ENCODE results near the gene GPD1. TPM values are rescaled to one million over a fixed set of nuclear protein-coding genes. Genes with fewer than 3 reads are reported as not detected.
"Not testable (repeated sequence)": the region's sequence is repeated elsewhere in the genome, so short reads cannot be mapped to it uniquely, and the experiment has no call there.

Gene GPD1
- total RNA-seq, 1 experiment from 2014 or later = 8.0 TPM

DNA sequence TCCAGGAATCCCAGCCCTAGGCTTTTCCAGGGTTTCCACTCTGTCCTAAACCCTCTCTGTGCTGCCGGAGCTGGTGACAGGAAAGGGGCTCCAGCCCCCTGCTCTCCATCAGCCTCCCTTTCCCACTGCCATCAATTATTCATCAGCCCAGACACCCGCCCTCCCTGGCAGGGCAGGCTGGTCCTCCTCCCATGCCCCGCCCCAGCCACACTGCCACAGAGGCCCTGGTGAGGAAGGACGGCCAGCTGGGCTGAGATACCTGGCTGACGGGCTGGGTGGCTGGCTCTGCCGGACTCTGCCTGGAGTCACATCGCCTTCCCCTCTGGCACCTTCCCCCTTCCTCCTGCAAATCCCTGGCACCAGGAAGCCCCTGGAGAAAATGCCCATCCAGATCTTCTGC lies 30.6 kb upstream of the GPD1 start:
- peak; percentile 46 for DNase-seq (ENCODE audit: low spot score)

DNA sequence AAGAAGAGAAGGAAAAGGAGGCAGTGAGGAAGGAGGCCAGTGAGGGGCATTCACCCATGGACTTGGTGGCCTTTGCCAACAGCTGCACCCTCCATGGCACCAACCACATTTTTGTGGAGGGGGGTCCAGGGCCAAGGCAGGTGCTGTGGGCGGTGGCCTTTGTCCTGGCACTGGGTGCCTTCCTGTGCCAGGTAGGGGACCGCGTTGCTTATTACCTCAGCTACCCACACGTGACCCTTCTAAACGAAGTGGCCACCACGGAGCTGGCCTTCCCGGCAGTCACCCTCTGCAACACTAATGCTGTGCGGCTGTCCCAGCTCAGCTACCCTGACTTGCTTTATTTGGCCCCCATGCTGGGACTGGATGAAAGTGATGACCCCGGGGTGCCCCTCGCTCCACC lies 30.1 kb upstream of the GPD1 start:
- no peak for DNase-seq (ENCODE audit: low spot score)

DNA sequence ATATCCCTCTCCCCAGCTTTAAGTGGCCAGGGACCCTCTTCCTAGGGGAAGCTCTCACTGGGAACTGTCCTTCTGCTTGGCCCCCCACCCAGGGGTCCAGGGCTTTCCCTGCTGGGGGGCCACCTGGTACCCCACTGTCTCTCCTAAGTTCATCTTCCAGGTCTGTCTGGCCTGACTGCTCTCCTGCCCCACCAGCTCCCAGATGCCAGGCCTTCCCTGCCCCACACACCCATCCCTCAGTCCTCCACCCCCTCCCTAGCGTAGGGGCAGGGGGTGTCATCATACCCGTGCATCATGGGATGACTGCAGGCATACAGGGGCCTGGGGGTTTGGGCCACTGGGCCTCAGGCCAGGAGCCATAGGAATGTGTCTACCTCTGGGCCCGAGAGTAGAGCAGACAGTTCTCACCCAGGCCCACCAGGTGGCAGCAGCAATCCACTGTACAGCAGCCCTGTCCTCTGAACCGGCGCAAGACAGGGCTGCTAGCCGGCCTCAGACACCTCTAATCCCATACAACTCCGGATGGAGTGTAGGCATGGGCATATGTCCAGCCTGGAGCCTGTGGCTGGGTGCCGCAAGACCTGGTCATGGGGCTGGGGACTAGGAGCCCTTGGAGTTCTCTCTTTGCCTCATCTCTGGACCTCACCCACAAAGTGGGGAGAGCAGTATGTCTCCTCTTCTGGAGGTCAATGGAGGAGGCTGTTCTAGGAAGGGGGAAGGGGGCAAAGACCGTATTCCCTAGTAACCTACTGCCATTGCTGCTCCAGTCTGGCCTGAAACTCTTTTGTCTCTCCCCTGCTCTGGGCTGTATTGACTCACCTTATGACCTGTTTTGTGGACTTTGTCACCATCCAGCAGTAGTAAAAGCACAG lies 28.6 kb upstream of the GPD1 start:
- DNase-seq (ENCODE audit: low spot score) = peak; percentile 90

DNA sequence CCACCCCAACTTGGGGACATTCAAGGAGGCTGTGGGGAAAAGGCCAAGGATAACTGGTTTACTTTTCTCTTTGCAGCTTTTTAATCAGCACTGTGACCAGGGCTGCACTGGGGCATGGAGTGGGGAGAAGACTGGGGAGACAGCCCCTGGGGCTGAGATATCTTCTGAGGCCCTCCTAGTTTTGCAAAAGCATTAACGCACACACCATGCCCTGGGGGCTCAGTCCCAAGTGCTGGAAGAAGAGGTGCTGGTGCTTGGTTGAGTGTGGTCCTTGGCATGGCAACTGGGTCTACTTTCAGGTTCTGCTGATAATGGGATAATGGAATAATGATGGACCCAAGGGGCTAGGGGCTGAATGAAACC lies 28.0 kb upstream of the GPD1 start:
- no peak for DNase-seq (ENCODE audit: low spot score)

DNA sequence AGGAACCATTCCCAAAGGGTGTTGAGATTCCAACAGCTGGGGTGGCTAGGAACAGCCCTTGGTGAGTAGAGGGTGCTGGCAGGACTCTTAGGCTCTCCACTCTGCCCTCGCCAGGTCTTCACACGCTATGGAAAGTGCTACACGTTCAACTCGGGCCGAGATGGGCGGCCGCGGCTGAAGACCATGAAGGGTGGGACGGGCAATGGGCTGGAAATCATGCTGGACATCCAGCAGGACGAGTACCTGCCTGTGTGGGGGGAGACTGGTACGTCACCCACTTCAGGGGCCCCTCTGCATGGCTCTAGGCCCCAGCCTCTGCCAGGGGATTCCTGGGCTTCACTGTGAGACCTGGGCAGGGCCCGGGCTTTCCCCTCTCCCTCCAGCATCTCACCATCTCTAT lies 26.7 kb upstream of the GPD1 start:
- no peak for DNase-seq (ENCODE audit: low spot score)

DNA sequence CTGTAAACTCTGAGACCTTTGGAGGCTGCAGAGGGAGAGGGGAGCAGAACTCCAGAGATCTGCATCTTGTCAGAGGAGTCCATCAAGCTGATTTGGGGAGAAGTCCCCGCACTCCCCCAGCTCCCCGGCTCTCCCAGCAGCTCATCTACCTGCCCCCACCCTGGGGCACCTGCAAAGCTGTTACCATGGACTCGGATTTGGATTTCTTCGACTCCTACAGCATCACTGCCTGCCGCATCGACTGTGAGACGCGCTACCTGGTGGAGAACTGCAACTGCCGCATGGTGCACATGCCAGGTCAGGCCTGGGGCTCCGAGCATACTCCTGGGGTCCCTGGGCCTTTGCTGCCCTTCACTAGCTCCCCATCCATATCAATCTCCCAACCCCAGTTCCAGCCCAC lies 25.5 kb upstream of the GPD1 start:
- DNase-seq (ENCODE audit: low spot score) = no peak

DNA sequence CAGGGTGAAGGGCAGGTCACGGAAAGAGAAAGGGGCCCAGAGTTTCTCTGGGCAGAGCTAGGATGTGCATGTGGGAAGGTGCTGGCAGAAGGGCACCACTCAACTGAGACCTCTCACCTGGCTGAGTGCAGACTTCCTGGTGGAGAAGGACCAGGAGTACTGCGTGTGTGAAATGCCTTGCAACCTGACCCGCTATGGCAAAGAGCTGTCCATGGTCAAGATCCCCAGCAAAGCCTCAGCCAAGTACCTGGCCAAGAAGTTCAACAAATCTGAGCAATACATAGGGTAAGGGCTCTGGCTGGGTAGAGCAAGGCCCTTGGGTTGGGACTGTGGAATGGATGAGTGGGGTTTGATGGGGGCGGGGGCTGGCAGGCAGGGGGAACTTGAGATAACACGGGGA lies 24.0 kb upstream of the GPD1 start:
- no peak for DNase-seq (ENCODE audit: low spot score)

DNA sequence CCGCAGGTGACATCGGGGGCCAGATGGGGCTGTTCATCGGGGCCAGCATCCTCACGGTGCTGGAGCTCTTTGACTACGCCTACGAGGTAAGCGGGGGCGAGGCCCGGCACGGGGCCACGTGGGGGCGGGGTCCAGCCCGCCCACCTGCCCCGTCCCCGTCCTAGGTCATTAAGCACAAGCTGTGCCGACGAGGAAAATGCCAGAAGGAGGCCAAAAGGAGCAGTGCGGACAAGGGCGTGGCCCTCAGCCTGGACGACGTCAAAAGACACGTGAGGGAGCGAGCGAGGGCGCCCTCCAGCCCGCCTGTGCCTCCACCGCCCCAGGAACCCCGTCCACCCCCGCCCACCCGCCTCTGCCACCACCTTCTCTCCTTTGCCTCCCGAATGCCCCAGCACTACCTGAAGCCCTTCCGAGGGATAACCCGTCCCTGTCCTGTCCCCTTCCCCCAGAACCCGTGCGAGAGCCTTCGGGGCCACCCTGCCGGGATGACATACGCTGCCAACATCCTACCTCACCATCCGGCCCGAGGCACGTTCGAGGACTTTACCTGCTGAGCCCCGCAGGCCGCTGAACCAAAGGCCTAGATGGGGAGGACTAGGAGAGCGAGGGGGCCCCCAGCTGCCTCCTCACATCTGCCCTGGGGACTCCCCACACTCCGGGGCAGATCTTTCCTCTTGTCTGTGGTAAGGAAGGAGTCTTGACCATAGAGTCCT lies 22.6 kb upstream of the GPD1 start:
- no peak for DNase-seq (ENCODE audit: low spot score)

DNA sequence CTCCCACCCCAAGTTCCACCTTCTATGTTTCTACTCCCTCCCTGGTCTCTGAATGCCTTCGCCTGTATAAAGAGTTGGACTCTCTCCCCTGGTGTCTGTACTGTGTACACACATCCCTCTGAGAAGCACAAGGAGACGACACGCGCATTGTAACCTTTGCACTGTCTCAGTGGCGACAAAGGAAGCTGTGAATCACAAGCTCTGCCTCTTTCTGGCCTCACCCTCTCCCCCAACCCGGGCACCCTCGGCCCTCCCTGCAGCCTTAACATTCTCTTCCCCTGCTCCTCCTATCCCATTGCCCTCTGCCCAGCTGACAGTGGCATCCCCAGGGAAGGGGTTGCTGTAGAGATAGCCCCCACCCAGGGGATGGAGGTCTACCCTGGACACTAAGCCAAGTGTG lies 21.2 kb upstream of the GPD1 start:
- DNase-seq (ENCODE audit: low spot score) = peak; percentile 67

DNA sequence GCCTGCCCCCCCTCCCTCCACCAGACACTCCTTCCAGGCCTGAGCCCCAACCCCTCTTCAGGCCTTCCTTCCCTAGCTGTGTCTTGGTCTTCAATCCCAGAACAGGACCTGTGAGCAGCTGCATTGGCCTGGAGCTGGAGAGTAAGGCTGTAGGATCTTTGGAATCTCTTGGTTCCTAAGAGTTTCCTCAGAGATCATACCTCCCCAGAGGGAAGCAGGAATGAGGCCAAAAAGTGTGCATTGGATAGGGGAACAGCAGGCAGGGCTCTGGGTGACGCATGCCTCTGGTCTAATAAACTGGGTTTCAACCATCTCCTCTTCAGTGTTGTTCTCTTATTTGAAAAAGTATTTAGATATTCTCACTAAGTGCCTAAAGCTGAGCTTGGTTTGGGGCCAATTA lies 20.5 kb upstream of the GPD1 start:
- no peak for DNase-seq (ENCODE audit: low spot score)

DNA sequence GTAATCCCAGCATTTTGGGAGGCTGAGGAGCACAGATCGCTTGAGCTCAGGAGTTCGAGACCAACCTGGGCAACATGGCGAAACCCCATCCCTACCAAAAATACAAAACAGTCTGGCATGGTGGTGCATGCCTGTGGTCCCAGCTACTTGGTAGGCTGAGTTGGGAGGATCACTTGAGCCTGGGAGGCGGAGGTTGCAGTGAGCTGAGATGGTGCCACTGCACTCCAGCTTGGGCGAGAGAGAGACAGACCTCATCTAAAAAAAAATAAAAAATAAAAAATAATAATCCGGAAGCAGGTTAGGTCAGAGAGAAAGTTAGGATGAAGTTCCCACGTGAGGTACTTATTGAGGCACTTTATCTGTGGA lies 19.4 kb upstream of the GPD1 start:
- not testable (repeated sequence) for DNase-seq (ENCODE audit: low spot score)

DNA sequence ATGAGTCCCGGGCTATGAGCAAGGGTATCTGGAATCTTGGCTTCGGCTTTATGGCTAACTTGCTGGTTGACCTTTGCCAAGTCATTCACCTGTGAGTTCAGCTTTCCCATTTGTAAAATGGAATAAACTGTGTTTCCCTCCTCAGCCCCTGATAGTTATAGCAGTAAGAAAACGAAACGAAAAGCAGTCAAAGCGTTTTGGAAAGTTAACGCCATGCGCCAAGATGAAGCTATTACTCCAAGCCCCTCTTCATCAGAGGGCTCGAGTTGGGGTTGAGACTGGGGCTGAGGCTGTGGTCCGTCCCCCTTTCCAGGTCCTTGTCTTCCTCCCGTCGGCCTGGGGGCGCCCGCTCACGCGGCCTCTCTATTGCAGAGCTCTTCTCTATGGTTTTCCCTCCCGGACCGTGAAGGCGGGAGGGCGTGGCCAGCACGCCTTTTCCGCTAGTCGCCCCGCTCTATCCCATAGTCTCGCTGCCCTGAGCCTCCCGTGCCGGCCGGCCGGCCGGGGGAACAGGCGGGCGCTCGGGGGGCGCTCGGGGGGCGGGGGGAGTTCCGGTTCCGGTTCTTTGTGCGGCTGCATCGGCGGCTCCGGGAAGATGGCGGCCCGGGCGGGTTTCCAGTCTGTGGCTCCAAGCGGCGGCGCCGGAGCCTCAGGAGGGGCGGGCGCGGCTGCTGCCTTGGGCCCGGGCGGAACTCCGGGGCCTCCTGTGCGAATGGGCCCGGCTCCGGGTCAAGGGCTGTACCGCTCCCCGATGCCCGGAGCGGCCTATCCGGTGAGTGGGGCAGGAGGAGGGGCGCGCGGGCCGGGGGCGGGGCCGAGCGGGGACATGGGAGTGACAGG lies 18.8 kb upstream of the GPD1 start, which contains the start of gene SMARCD1:
SMARCD1 (plus strand) TSS at position 568 of the 840 bp plus-strand sequence; CDS start at position 596, 28 bp downstream.
- peak; percentile 92 for DNase-seq (ENCODE audit: low spot score)

DNA sequence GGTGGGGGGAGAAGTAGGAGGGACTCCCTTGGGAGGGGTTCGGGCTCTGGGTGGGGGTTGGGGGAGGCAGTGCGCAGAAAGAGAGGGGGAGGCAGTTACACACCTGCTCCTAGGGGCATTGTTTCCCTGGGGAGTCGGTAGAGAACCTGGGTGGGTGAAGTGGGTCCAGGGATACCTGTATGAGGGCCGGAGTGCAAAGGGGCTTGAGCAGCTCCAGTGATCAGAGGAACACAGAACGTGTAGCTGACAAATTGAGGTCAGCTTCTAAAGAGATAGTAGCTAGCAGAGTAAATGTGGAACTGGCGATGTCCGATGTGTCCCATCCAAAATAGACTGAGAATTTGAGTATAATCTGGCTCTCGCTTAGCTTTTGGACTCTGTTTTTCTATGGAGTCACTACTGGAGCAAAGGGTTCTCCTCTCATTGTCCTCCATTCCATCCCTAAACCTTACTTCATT lies 18.2 kb upstream of the GPD1 start:
- DNase-seq (ENCODE audit: low spot score) = no peak

DNA sequence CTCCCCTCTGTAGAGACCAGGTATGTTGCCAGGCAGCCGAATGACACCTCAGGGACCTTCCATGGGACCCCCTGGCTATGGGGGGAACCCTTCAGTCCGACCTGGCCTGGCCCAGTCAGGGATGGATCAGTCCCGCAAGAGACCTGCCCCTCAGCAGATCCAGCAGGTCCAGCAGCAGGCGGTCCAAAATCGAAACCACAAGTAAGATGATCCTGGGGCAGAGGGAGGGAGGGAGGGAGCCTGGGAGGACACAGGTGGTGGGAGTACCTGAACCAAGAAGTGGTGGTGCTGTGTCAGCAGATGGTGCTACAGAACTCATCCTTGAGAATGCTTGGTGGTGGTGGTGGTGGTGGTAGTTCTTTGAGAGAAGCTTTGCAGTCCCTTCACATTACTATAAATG lies 17.7 kb upstream of the GPD1 start:
- DNase-seq (ENCODE audit: low spot score) = no peak

DNA sequence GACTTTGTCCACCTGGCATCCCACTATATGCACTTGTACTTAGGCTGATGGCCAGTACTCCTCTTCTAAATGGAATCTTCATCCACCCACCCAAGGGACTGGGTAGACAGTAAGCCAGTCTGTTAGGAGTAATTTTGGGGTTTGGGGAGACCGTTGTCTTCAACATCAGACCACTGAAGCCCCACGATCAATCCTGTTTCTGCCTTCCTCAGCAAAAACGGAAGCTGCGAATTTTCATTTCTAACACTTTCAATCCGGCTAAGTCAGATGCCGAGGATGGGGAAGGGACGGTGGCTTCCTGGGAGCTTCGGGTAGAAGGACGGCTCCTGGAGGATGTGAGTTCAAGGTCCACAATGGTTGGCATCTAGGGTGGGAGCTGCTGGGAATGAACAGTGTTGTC lies 16.7 kb upstream of the GPD1 start:
- DNase-seq (ENCODE audit: low spot score) = no peak

DNA sequence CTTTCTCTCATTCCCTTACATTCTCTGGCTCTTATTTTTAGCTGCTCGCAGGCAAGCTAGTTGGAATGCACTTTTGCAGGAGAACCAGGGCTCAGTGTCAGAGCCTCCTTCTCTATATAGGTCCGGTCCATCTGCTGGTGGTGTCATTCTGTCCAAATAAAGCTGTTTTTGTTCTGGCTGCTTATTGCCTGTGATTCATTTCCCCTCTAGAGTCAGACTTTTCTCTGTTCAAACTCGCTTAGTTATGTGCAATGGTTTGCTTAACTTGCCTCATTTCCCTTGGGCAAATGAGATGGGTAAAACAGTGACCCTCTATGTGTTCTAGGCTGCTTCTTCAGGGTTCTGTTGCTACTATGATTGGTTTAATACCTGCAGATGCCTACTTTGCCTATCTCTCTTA lies 15.8 kb upstream of the GPD1 start:
- DNase-seq (ENCODE audit: low spot score) = no peak

DNA sequence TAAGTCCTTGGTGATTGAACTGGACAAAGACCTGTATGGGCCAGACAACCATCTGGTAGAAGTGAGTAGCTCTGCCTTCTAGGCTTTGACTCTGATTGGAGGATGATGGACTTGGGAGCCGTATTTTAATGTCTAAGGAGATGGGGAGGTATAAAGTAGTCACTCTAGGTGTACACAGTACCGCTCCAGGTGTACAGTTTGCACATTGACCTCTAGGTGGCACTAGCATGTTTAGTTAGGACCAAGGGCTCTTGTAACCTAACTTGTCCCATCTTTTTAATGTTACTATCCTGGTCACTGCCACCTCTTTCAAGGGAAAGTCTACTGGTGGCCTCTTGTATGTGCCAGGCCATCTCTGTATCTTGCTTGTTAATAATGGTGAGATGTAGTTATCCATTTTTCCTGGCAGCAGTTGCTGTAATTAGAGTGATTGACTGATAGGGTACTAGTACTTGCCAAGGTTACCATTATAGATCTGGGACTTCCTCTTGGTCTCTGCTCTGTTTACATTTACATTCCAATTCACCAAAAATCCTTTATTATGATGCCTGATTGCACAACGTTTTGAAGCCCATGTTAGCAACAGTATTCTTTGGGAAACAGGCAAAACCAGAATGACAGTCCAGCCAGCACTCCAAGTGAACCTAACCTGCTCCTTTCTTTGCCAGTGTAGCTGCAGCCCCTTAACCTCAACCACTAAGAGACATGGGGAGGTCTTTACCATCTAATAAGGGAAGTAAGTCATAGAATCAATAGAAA lies 15.1 kb upstream of the GPD1 start:
- peak; percentile 93 for DNase-seq (ENCODE audit: low spot score)

DNA sequence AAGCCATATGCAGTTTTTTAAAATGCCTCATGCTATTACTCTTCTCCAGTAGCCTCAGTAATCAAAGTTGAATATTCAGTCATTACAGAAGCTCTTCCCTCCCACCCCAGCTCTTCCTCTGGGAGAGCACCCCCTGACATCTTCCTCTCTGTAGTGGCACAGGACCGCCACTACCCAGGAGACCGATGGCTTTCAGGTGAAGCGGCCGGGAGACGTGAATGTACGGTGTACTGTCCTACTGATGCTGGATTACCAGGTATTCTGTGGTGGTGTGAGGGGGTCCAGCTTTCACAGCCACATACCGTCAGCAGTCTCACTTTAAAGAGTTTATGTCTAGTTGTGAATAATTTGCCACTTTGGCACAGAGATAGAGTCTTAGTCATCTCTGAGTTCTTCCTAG lies 14.1 kb upstream of the GPD1 start:
- no peak for DNase-seq (ENCODE audit: low spot score)

DNA sequence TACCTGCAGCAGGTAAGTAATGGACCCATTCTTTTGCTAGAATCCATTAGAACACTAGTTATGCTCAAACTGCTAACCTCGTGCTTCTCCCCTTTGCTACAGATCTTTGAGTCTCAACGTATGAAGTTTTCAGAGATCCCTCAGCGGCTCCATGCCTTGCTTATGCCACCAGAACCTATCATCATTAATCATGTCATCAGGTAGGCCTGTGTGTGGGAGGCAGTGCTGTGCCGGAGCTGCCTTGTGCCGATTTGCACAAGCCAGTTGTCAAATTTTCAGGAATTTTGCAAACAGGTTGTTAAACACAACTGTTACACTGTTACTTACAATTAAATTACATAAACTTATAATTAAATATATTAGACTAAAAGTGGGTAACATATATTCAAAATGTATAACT lies 13.4 kb upstream of the GPD1 start:
- no peak for DNase-seq (ENCODE audit: low spot score)

DNA sequence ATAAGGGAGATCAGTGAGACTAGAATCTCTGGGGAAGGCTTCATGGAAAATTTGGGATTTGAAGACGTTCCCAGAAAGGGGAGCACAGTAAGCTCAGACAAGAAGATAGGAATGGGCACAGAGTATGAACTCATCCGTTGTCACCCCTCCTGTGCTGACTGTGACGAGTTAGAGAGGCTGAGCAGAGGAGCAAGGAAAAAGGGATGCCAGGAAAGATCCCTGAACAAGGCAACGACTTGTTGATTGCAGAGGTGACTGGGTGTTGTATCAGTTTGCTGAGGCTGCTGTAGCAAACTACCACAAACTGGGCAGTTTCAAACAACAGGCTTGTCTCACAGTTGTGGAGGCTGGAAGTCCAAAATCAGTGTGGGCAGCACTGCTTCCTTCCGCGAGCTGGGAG lies 5.9 kb upstream of the GPD1 start:
- DNase-seq (ENCODE audit: low spot score) = no peak

DNA sequence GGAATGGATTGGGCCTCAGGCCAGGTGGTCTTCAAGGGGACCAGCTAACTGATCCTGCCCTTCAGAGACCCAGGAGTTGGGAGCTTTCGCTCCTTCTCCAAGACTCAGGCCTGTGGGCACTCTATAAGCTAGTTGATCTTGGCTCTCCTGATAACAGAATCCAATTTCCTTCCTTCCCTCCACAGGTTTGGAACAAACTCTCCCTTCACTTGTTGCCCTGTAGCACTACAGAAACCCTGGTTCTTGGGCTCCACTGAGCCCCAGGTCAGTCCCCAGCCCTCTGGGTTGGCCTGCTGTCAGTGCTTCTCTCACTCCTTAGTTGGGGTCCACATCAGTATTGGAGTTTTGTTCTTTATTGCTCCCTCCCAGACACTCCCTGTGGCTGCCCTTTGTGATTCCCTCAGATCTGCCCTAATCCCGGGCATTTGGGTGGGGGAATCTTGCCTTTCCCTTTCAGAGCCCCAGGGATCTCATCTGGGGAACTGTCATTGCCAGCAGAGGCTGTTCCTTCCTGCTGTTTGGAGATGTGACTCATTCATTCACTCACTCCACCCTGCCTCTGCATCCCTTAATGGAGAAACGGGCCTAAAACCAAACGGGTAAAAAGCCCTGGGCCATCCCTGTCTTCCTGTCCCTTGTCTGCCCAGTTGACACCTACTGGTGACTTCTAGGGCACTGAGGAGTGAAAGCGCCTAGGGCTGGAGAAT lies 4.4 kb upstream of the GPD1 start:
- no peak for DNase-seq (ENCODE audit: low spot score)

Data from HT-29 (cell line).